HG03103 (cell line): Measurements from ENCODE around the gene UCMA.
"Not testable (repeated sequence)": the region's sequence is repeated elsewhere in the genome, so short reads cannot be mapped to it uniquely, and the experiment has no call there.

Experiments used
- ATAC-seq: cut with Tn5 transposase; IDR thresholded peaks from one replicate; pipeline ENCODE4 v1.9.1; 2021; ENCODE audit warnings: low read depth; ENCODE audit not compliant: unreplicated experiment

UCMA gene

GRCh38 chr10:13234736-13235135, 562 bp upstream of the UCMA start:
- not testable (repeated sequence) for ATAC-seq

- no peak for ATAC-seq
Measured at GRCh38 chr10:13233358-13233757, 816 bp downstream of the UCMA start.

- no peak for ATAC-seq
Measured at GRCh38 chr10:13231808-13232207, 2.4 kb downstream of the UCMA start.

GRCh38 chr10:13231190-13231589, 3.0 kb downstream of the UCMA start:
- ATAC-seq: no peak

GRCh38 chr10:13227031-13227430, 7.1 kb downstream of the UCMA start:
- no peak for ATAC-seq

- no peak for ATAC-seq
Measured at GRCh38 chr10:13225601-13226000, 8.6 kb downstream of the UCMA start.

- no peak for ATAC-seq
Measured at GRCh38 chr10:13224210-13224995, 9.8 kb downstream of the UCMA start.

GRCh38 chr10:13223241-13223640, 10.9 kb downstream of the UCMA start:
- no peak for ATAC-seq

GRCh38 chr10:13222566-13222965, 11.6 kb downstream of the UCMA start:
- no peak for ATAC-seq

GRCh38 chr10:13222151-13222550, 12.0 kb downstream of the UCMA start:
- ATAC-seq: no peak

GRCh38 chr10:13221572-13221971, 12.6 kb downstream of the UCMA start:
- no peak for ATAC-seq

- no peak for ATAC-seq
Measured at GRCh38 chr10:13219685-13220670, 14.2 kb downstream of the UCMA start.

GRCh38 chr10:13218878-13219277, 15.3 kb downstream of the UCMA start:
- no peak for ATAC-seq

GRCh38 chr10:13213163-13213562, 21.0 kb downstream of the UCMA start:
- ATAC-seq: no peak

GRCh38 chr10:13206546-13207443, 27.4 kb downstream of the UCMA start:
- no peak for ATAC-seq

GRCh38 chr10:13206091-13206490, 28.1 kb downstream of the UCMA start:
- ATAC-seq: no peak

GRCh38 chr10:13201132-13201531, 33.0 kb downstream of the UCMA start:
- no peak for ATAC-seq

- ATAC-seq: no peak
Measured at GRCh38 chr10:13195016-13195415, 39.2 kb downstream of the UCMA start.

GRCh38 chr10:13193637-13194036, 40.5 kb downstream of the UCMA start:
- no peak for ATAC-seq

- ATAC-seq: no peak
Measured at GRCh38 chr10:13191362-13191761, 42.8 kb downstream of the UCMA start.
